Measurements from ENCODE around the gene COL1A1. TPM values are rescaled to one million over a fixed set of nuclear protein-coding genes. Genes with fewer than 3 reads are reported as not detected.

The COL1A1 gene
- total and polyA plus RNA-seq, 2 of the 13 experiments (the other 11 are each of a cell fraction or from before 2014, with no cell fraction given), result 0.05 TPM; not detected in 1

DNA sequence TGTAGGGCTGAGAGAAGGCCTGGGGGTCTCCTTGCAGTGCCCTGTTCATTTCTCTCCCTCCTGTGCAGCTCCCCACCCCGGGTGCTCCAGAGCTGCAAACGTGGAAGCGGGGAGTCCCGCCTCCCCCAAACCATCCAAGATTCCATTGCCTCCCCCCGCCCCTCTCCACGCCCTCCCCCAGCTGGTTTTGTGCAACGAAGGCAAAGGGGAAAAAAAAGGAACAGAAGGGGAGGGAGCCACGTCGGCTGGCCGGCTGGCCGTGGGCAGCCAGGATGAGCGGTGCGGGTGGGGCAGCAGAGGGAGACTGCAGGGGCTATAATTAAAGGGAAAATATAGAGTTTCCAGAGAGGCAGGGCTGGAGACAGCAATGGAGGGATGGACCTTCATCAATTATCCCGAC, 1.7 kb upstream of the COL1A1 start:
- TF ChIP-seq ISL2 (CRISPR knock-in tag; IDR thresholded peaks at IDR 0.05), result no peak
- no peak for TF ChIP-seq NFYB (CRISPR knock-in tag; IDR thresholded peaks at IDR 0.05)
- no peak for TF ChIP-seq ZNF501 (CRISPR knock-in tag; IDR thresholded peaks at IDR 0.05)
- TF ChIP-seq, protein P1, sequence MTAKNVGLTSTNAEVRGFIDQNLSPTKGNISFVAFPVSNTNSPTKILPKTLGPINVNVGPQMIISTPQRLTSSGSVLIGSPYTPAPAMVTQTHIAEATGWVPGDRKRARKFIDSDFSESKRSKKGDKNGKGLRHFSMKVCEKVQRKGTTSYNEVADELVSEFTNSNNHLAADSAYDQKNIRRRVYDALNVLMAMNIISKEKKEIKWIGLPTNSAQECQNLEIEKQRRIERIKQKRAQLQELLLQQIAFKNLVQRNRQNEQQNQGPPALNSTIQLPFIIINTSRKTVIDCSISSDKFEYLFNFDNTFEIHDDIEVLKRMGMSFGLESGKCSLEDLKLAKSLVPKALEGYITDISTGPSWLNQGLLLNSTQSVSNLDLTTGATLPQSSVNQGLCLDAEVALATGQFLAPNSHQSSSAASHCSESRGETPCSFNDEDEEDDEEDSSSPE (CRISPR knock-in tag; IDR thresholded peaks at IDR 0.05), result no peak
- no peak for TF ChIP-seq ZNF567 (CRISPR knock-in tag; IDR thresholded peaks at IDR 0.05; ENCODE audit: borderline replicate concordance)
- TF ChIP-seq EZH2 (conservative IDR thresholded peaks at IDR 0.05; ENCODE audit: low read depth, low read length), result no peak
- no peak for TF ChIP-seq NAIF1 (CRISPR knock-in tag; IDR thresholded peaks at IDR 0.05; ENCODE audit: borderline replicate concordance)
- TF ChIP-seq NR2F2 (IDR thresholded peaks at IDR 0.05; ENCODE audit: borderline replicate concordance, low read depth), result no peak
- TF ChIP-seq MEF2D (CRISPR knock-in tag; IDR thresholded peaks at IDR 0.05), result no peak
- no peak for TF ChIP-seq CHD4 (IDR thresholded peaks at IDR 0.05; ENCODE audit: borderline replicate concordance, low read length)
- TF ChIP-seq, protein P2, sequence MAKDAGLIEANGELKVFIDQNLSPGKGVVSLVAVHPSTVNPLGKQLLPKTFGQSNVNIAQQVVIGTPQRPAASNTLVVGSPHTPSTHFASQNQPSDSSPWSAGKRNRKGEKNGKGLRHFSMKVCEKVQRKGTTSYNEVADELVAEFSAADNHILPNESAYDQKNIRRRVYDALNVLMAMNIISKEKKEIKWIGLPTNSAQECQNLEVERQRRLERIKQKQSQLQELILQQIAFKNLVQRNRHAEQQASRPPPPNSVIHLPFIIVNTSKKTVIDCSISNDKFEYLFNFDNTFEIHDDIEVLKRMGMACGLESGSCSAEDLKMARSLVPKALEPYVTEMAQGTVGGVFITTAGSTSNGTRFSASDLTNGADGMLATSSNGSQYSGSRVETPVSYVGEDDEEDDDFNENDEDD (CRISPR knock-in tag; IDR thresholded peaks at IDR 0.05; ENCODE audit: borderline replicate concordance), result no peak
- no peak for TF ChIP-seq ZNF619 (CRISPR knock-in tag; IDR thresholded peaks at IDR 0.05)
- TF ChIP-seq NR2F6 (IDR thresholded peaks at IDR 0.05), result no peak
- no peak for TF ChIP-seq NR2F6 (CRISPR knock-in tag; IDR thresholded peaks at IDR 0.05)
- TF ChIP-seq ZNF160 (CRISPR knock-in tag; IDR thresholded peaks at IDR 0.05), result no peak
- TF ChIP-seq TEAD3 (CRISPR knock-in tag; optimal IDR thresholded peaks at IDR 0.05; ENCODE audit: borderline replicate concordance), result no peak
- TF ChIP-seq HDAC6 (IDR thresholded peaks at IDR 0.05; ENCODE audit: low read depth, low read length), result no peak
- no peaks in the 10 kb centered on the region for H3K9me3 ChIP-seq (ENCODE audit: low read length)
- 3% methylated on average over 14 of the region's 14 CpGs for WGBS (ENCODE audit: low lambda C conversion rate)
- no TSS peak for BruUV-seq (replicated peaks)
- no peaks in the 10 kb centered on the region; the same call in 1 of the 2 replicates for H4K20me1 ChIP-seq (ENCODE audit: insufficient read depth, low read length)
- ATAC-seq (no peak), DNase-seq (ENCODE audit: low spot score) (no peak), FAIRE-seq (no peak)
- H3K4me1 ChIP-seq (ENCODE audit: insufficient read depth, low read length), result 0 out of 2 replicates have a peak, but pooled peaks cover 9% of the 10 kb centered on the region
- H3K79me2 ChIP-seq (ENCODE audit: insufficient read depth, low read length), result no peaks in the 10 kb centered on the region
- no peak overlapping the region for H3K27ac ChIP-seq (ENCODE audit: extremely low read length, insufficient read depth, low read length)
- peaks cover 8 to 69% of the 10 kb centered on the region in 2 experiments for H3K27me3 ChIP-seq (ENCODE audit: control insufficient read depth in 1 of 2, insufficient read depth in 2 of 2, low read length in 2 of 2)
- no peak overlapping the region for H3K4me2 ChIP-seq (ENCODE audit: low read depth, low read length)
- ChIA-PET POLR2A (no interaction called here), CTCF (ENCODE audit: low intra/inter-chr PET ratio, low total read pairs) (interaction anchor here (7.3 to 9.4 kb wide), 2 partner anchors 70 to 93 kb away, joined by 223 to 301 read pairs; partner anchors contain the start of gene TMEM92)
- no peak overlapping the region for H3K9ac ChIP-seq (ENCODE audit: insufficient read depth, low read depth, low read length)
- no peaks in the 10 kb centered on the region for H3K36me3 ChIP-seq (replicated peaks in 1 of 2; ENCODE audit: control insufficient read depth in 1 of 2, insufficient read depth in 2 of 2, low read length in 2 of 2)
- H2AFZ ChIP-seq (ENCODE audit: low read length), result no peak overlapping the region
- in situ Hi-C loops (cut with HindIII; ENCODE audit: extremely low pct_ligation_motif_present, low pct_unique_long_range_greater_than_20kb), result no loop called here
- intact Hi-C loops (cut with micrococcal nuclease; ENCODE audit: unreplicated experiment), result no loop called here
- H3K4me3 ChIP-seq (replicated peaks in 1 of 3; ENCODE audit: insufficient read depth in 1 of 3, low read depth in 2 of 3, low read length in 3 of 3), result no peak overlapping the region
